ENCODE results near the gene SFRP5. TPM values are rescaled to one million over a fixed set of nuclear protein-coding genes. Genes with fewer than 3 reads are reported as not detected.

Gene SFRP5
- total RNA-seq, 1 experiment from 2014 or later: 3.5 TPM

- Mint-ChIP-seq H3K4me3 (no peak overlapping the region), H3K36me3 (no peaks in the 10 kb centered on the region), H3K27me3 (ENCODE audit: low read depth) (no peaks in the 10 kb centered on the region), H3K27ac (no peak overlapping the region), H3K9me3 (no peaks in the 10 kb centered on the region), H3K4me1 (peaks cover 22% of the 10 kb centered on the region)
- ChIA-PET CTCF (interaction anchor here (1.0 to 2.3 kb wide), 4 partner anchors 8 to 249 kb away, joined by 3 to 24 read pairs (median 6); partner anchors contain the start of gene SFRP5), POLR2A (no interaction called here)
- no peak for ATAC-seq
- DNase-seq (ENCODE audit: low spot score): no peak
- TF ChIP-seq SMAD3 (CRISPR knock-in tag; IDR thresholded peaks at IDR 0.05; ENCODE audit: borderline replicate concordance): no peak
- no peak for TF ChIP-seq ZNF423 (CRISPR knock-in tag; IDR thresholded peaks at IDR 0.05)
- TF ChIP-seq JUN (CRISPR knock-in tag; IDR thresholded peaks at IDR 0.05): no peak
- no peak for TF ChIP-seq TCF7 (CRISPR knock-in tag; IDR thresholded peaks at IDR 0.05; ENCODE audit: low read depth)
- TF ChIP-seq, protein P1, sequence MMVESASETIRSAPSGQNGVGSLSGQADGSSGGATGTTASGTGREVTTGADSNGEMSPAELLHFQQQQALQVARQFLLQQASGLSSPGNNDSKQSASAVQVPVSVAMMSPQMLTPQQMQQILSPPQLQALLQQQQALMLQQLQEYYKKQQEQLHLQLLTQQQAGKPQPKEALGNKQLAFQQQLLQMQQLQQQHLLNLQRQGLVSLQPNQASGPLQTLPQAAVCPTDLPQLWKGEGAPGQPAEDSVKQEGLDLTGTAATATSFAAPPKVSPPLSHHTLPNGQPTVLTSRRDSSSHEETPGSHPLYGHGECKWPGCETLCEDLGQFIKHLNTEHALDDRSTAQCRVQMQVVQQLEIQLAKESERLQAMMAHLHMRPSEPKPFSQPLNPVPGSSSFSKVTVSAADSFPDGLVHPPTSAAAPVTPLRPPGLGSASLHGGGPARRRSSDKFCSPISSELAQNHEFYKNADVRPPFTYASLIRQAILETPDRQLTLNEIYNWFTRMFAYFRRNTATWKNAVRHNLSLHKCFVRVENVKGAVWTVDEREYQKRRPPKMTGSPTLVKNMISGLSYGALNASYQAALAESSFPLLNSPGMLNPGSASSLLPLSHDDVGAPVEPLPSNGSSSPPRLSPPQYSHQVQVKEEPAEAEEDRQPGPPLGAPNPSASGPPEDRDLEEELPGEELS (CRISPR knock-in tag; IDR thresholded peaks at IDR 0.05): no peak
- TF ChIP-seq ETV6 (CRISPR knock-in tag; IDR thresholded peaks at IDR 0.05): no peak
- TF ChIP-seq ZNF263 (CRISPR knock-in tag; IDR thresholded peaks at IDR 0.05; ENCODE audit: low read depth): no peak
- TF ChIP-seq TEAD4 (CRISPR knock-in tag; IDR thresholded peaks at IDR 0.05): no peak
- no peak for TF ChIP-seq ZNF138 (CRISPR knock-in tag; conservative IDR thresholded peaks at IDR 0.05)
- no peak for TF ChIP-seq GTF2I (CRISPR knock-in tag; conservative IDR thresholded peaks at IDR 0.05)
- TF ChIP-seq, protein P2, sequence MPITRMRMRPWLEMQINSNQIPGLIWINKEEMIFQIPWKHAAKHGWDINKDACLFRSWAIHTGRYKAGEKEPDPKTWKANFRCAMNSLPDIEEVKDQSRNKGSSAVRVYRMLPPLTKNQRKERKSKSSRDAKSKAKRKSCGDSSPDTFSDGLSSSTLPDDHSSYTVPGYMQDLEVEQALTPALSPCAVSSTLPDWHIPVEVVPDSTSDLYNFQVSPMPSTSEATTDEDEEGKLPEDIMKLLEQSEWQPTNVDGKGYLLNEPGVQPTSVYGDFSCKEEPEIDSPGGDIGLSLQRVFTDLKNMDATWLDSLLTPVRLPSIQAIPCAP (CRISPR knock-in tag; IDR thresholded peaks at IDR 0.05): no peak
- TF ChIP-seq CTCF (IDR thresholded peaks at IDR 0.05): no peak
These were observed 8.2 kb upstream of the SFRP5 start for GRCh38 chr10:97779975-97780374.

- H3K27me3 Mint-ChIP-seq (ENCODE audit: low read depth): no peaks in the 10 kb centered on the region; the same call in 1 of the 2 replicates
- ChIA-PET POLR2A (no interaction called here), CTCF (interaction anchor here (1.2 to 2.3 kb wide), 2 partner anchors 12 to 249 kb away, joined by 4 to 24 read pairs; no protein-coding TSS in a partner anchor)
- DNase-seq (ENCODE audit: low spot score): no peak
- no peaks in the 10 kb centered on the region for H3K36me3 Mint-ChIP-seq
- H3K4me1 Mint-ChIP-seq: peaks cover 22% of the 10 kb centered on the region
- no peak for ATAC-seq
- H3K4me3 Mint-ChIP-seq: no peak overlapping the region
- H3K9me3 Mint-ChIP-seq: no peaks in the 10 kb centered on the region
- no peak for TF ChIP-seq ZNF317 (CRISPR knock-in tag; IDR thresholded peaks at IDR 0.05; ENCODE audit: borderline replicate concordance, low read depth)
- no peak for TF ChIP-seq ZNF219 (CRISPR knock-in tag; IDR thresholded peaks at IDR 0.05; ENCODE audit: borderline replicate concordance)
- TF ChIP-seq NR2C2 (CRISPR knock-in tag; IDR thresholded peaks at IDR 0.05): no peak
- TF ChIP-seq TCF7 (CRISPR knock-in tag; IDR thresholded peaks at IDR 0.05; ENCODE audit: low read depth): no peak
- H3K27ac Mint-ChIP-seq: no peak overlapping the region
These were observed 7.7 kb upstream of the SFRP5 start for GRCh38 chr10:97779492-97779891.

- DNase-seq (ENCODE audit: low spot score): no peak
- POLR2A ChIA-PET: no interaction called here
- TF ChIP-seq, protein P3, sequence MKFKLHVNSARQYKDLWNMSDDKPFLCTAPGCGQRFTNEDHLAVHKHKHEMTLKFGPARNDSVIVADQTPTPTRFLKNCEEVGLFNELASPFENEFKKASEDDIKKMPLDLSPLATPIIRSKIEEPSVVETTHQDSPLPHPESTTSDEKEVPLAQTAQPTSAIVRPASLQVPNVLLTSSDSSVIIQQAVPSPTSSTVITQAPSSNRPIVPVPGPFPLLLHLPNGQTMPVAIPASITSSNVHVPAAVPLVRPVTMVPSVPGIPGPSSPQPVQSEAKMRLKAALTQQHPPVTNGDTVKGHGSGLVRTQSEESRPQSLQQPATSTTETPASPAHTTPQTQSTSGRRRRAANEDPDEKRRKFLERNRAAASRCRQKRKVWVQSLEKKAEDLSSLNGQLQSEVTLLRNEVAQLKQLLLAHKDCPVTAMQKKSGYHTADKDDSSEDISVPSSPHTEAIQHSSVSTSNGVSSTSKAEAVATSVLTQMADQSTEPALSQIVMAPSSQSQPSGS (CRISPR knock-in tag; IDR thresholded peaks at IDR 0.05; ENCODE audit: borderline replicate concordance, low read depth): no peak
- Mint-ChIP-seq H3K4me1 (peaks cover 22% of the 10 kb centered on the region), H3K4me3 (no peak overlapping the region), H3K9me3 (no peaks in the 10 kb centered on the region), H3K36me3 (no peaks in the 10 kb centered on the region), H3K27ac (no peak overlapping the region), H3K27me3 (ENCODE audit: low read depth) (peaks cover 6% of the 10 kb centered on the region)
- peak; percentile 16; the same call in 1 of the 2 replicates for ATAC-seq
- CTCF ChIA-PET: interaction anchor here (1.0 to 1.5 kb wide), 3 partner anchors 13 to 90 kb away, joined by 3 to 6 read pairs (median 4); no protein-coding TSS in a partner anchor
These were observed 6.9 kb upstream of the SFRP5 start for GRCh38 chr10:97778452-97779302.
